Neural cell (in vitro differentiated cells): Measurements from ENCODE around the gene NUP50. TPM values are rescaled to one million over a fixed set of nuclear protein-coding genes. Genes with fewer than 3 reads are reported as not detected.

ENCODE experiments used
- H2AFZ ChIP-seq: fragments of 200-600, 300-800 bp; sonication (generic), shearing (Covaris generic); 2 replicates; pipeline ENCODE4 v1.6.0; 2014; ENCODE audit warnings: low read depth, mild to moderate bottlenecking, antibody characterized with exemption, low read length, moderate library complexity
- H3F3A ChIP-seq: fragments of 200-600 bp; shearing (Covaris generic); 2 replicates; pipeline ENCODE4 v1.6.1; 2016; ENCODE audit warnings: mild to moderate bottlenecking, moderate library complexity, mixed read lengths, antibody characterized with exemption, low read length; ENCODE audit not compliant: insufficient read depth, poor library complexity, severe bottlenecking
- H3K27ac ChIP-seq: fragments of 200-600, 300-800 bp; sonication (generic), shearing (Covaris generic); 2 replicates; pipeline ENCODE4 v1.5.1; 2014; ENCODE audit warnings: mild to moderate bottlenecking, low read length, moderate library complexity
- H3K27me3 ChIP-seq: fragments of 300-800, 200-600 bp; sonication (generic), shearing (Covaris generic); 2 replicates; pipeline ENCODE4 v1.6.0; 2014; ENCODE audit warnings: mild to moderate bottlenecking, low read depth, low read length, moderate library complexity; ENCODE audit not compliant: insufficient read depth
- H3K36me3 ChIP-seq: fragments of 300-800, 200-600 bp; sonication (generic), shearing (Covaris generic); 2 replicates; pipeline ENCODE4 v1.5.1; 2014; ENCODE audit warnings: mild to moderate bottlenecking, antibody characterized with exemption, low read length, moderate library complexity; ENCODE audit not compliant: insufficient read depth
- H3K4me2 ChIP-seq: fragments of 300-800, 200-600 bp; sonication (generic), shearing (Covaris generic); 2 replicates; pipeline ENCODE4 v1.6.0; 2014; ENCODE audit warnings: mild to moderate bottlenecking, low read length
- H3K4me3 ChIP-seq: fragments of 300-800, 200-600 bp; sonication (generic), shearing (Covaris generic); 2 replicates; pipeline ENCODE4 v1.5.1; 2014; ENCODE audit warnings: mild to moderate bottlenecking, low read length, moderate library complexity
- H3K79me2 ChIP-seq: fragments of 200-600 bp; shearing (Covaris generic); replicated peaks from 2 replicates; pipeline ENCODE4 v1.6.0; 2014; ENCODE audit warnings: mild to moderate bottlenecking, low read length, moderate library complexity; ENCODE audit not compliant: insufficient read depth
- H3K9ac ChIP-seq: fragments of 300-800, 200-600 bp; sonication (generic), shearing (Covaris generic); 2 replicates; pipeline ENCODE4 v1.6.1; 2016; ENCODE audit warnings: mild to moderate bottlenecking, low read length, mixed read lengths
- H3K9me2 ChIP-seq: fragments of 200-600 bp; shearing (Covaris generic); 2 replicates; pipeline ENCODE4 v1.6.1; 2016; ENCODE audit warnings: mild to moderate bottlenecking, low read length, mixed read lengths; ENCODE audit not compliant: insufficient read depth
- H3K9me3 ChIP-seq: fragments of 200-600, 300-800 bp; sonication (generic), shearing (Covaris generic); 2 replicates; pipeline ENCODE4 v1.6.1; 2016; ENCODE audit warnings: mild to moderate bottlenecking, mixed run types, low read length, moderate library complexity, mixed read lengths
- H4K20me1 ChIP-seq: fragments of 200-600 bp; shearing (Covaris generic); 2 replicates; pipeline ENCODE4 v1.6.1; 2016; ENCODE audit warnings: mild to moderate bottlenecking, mixed run types; ENCODE audit not compliant: insufficient read depth
- EP300 ChIP-seq: fragments of 450-650 bp; conservative IDR thresholded peaks from 2 replicates; pipeline ENCODE4 v1.6.1; 2014; ENCODE audit warnings: antibody characterized with exemption, mild to moderate bottlenecking, moderate library complexity; ENCODE audit not compliant: poor library complexity, severe bottlenecking
- EZH2 ChIP-seq: fragments of 200-600, 300-800 bp; shearing (Covaris generic), sonication (generic); IDR thresholded peaks from 2 replicates; pipeline ENCODE4 v1.6.1; 2014; ENCODE audit warnings: antibody characterized with exemption, low read length, borderline replicate concordance, mild to moderate bottlenecking; ENCODE audit not compliant: insufficient read depth, poor library complexity, severe bottlenecking
- MXI1 ChIP-seq: fragments of 450-650 bp; conservative IDR thresholded peaks from 2 replicates; pipeline ENCODE4 v1.6.1; 2014; ENCODE audit warnings: antibody characterized with exemption, mild to moderate bottlenecking; ENCODE audit not compliant: poor library complexity, severe bottlenecking
- POLR2AphosphoS5 ChIP-seq: IDR thresholded peaks from 2 replicates; pipeline ENCODE4 v1.6.1; 2012
- RAD21 ChIP-seq: fragments of 450-650 bp; conservative IDR thresholded peaks from 2 replicates; pipeline ENCODE4 v1.6.1; 2014; ENCODE audit warnings: antibody characterized with exemption, mild to moderate bottlenecking, moderate library complexity
- REST ChIP-seq: IDR thresholded peaks from 2 replicates; pipeline ENCODE4 v1.6.1; 2012; ENCODE audit warnings: borderline replicate concordance
- SMC3 ChIP-seq: fragments of 450-650 bp; conservative IDR thresholded peaks from 2 replicates; pipeline ENCODE4 v1.6.1; 2014; ENCODE audit warnings: antibody characterized with exemption, mild to moderate bottlenecking, moderate library complexity; ENCODE audit not compliant: poor library complexity
- TAF1 ChIP-seq: IDR thresholded peaks from 2 replicates; pipeline ENCODE4 v1.6.1; 2012; ENCODE audit warnings: low read depth
- polyA plus RNA-seq: library from polyadenylated mRNA; depleted of rRNA; stranded (reverse); fragments of >200 nt; gene quantifications from 2 replicates; pipeline ENCODE4 v1.2.3, GENCODE V29; 2014
- TF ChIP-seq, protein P1 (sequence below): fragments of 450-650 bp; IDR thresholded peaks from 2 replicates; pipeline ENCODE4 v1.5.1; 2014; ENCODE audit warnings: antibody characterized with exemption, mild to moderate bottlenecking, moderate library complexity; ENCODE audit not compliant: poor library complexity, severe bottlenecking

The NUP50 gene
- polyA plus RNA-seq, 1 donor from 2014 or later = 38.7 TPM

GRCh38 chr22:45129703-45130524 lies 33.8 kb upstream of the NUP50 start:
- H4K20me1 ChIP-seq = no peaks in the 10 kb centered on the region
- H3K4me2 ChIP-seq = no peak overlapping the region
- no peaks in the 10 kb centered on the region for H3F3A ChIP-seq
- H3K27me3 ChIP-seq = no peaks in the 10 kb centered on the region
- no peaks in the 10 kb centered on the region for H3K9me2 ChIP-seq
- no peak overlapping the region for H3K9ac ChIP-seq
- H3K79me2 ChIP-seq = no peaks in the 10 kb centered on the region
- H3K27ac ChIP-seq = no peak overlapping the region
- TF ChIP-seq EZH2 = no peak
- no peak for TF ChIP-seq SMC3
- no peak for TF ChIP-seq REST
- TF ChIP-seq TAF1 = no peak
- TF ChIP-seq RAD21 = no peak
- TF ChIP-seq POLR2AphosphoS5 = no peak
- no peak for TF ChIP-seq MXI1
- no peak for TF ChIP-seq EP300
- TF ChIP-seq, protein P1, sequence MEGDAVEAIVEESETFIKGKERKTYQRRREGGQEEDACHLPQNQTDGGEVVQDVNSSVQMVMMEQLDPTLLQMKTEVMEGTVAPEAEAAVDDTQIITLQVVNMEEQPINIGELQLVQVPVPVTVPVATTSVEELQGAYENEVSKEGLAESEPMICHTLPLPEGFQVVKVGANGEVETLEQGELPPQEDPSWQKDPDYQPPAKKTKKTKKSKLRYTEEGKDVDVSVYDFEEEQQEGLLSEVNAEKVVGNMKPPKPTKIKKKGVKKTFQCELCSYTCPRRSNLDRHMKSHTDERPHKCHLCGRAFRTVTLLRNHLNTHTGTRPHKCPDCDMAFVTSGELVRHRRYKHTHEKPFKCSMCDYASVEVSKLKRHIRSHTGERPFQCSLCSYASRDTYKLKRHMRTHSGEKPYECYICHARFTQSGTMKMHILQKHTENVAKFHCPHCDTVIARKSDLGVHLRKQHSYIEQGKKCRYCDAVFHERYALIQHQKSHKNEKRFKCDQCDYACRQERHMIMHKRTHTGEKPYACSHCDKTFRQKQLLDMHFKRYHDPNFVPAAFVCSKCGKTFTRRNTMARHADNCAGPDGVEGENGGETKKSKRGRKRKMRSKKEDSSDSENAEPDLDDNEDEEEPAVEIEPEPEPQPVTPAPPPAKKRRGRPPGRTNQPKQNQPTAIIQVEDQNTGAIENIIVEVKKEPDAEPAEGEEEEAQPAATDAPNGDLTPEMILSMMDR = no peak
- no peaks in the 10 kb centered on the region for H3K9me3 ChIP-seq
- no peak overlapping the region for H2AFZ ChIP-seq
- H3K36me3 ChIP-seq = peaks cover 7% of the 10 kb centered on the region
- no peak overlapping the region for H3K4me3 ChIP-seq

DNA sequence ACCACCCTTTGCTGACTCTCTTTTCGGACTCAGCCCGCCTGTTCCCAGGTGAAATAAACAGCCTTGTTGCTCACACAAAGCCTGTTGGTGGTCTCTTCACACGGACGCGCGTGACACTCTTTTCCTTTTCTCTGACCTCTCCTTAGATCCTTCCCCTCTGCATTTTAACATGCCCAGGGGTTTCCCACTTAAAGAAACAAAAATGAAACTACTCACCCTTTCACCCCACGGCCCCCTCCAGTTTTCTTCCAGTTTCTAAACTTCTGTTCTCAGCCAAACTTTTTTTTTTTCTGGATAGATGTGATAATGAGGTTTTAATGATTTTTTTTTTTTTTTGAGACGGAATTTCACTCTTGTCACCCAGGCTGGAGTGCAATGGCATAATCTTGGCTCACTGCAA lies 32.8 kb upstream of the NUP50 start:
- no peaks in the 10 kb centered on the region for H4K20me1 ChIP-seq
- no peaks in the 10 kb centered on the region for H3K27me3 ChIP-seq
- no peak overlapping the region for H3K4me3 ChIP-seq
- no peak overlapping the region for H3K27ac ChIP-seq
- no peak overlapping the region for H3K9ac ChIP-seq
- no peaks in the 10 kb centered on the region for H3K9me3 ChIP-seq
- no peaks in the 10 kb centered on the region for H3K79me2 ChIP-seq
- H2AFZ ChIP-seq = no peak overlapping the region
- H3F3A ChIP-seq = no peaks in the 10 kb centered on the region
- H3K9me2 ChIP-seq = no peaks in the 10 kb centered on the region
- TF ChIP-seq SMC3 = no peak
- no peak overlapping the region for H3K4me2 ChIP-seq
- peaks cover 7% of the 10 kb centered on the region for H3K36me3 ChIP-seq
